Measurements from ENCODE around the gene PHF21A. TPM values are rescaled to one million over a fixed set of nuclear protein-coding genes. Genes with fewer than 3 reads are reported as not detected.

The PHF21A gene
- total RNA-seq, 2 experiments from 2014 or later: 23.1 to 56.1 TPM

DNA sequence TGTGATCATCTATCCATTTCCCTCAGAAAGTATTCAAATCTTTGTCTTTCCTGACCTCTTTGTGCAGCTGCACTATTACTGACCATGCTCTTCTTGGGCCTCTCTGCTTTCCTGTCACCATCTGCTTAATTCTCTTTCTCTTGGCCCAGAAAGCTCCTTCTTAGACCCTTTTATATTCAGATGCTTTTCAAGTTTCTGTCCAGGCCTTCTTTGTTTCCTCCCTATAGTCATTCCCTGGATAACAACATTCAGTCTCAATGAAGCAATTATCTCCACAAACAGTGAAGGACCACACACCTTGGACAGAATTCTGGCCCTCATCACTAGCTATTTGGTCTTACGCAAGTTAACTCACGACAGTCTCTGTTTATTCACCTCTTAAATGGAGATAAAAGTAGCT is 109.1 kb downstream of the PHF21A start:
- no TSS peak for BruUV-seq (replicated peaks)
- DNase-seq (ENCODE audit: low spot score): no peak
- no peak overlapping the region for H3K27ac ChIP-seq (ENCODE audit: low read depth, low read length, poor library complexity, severe bottlenecking)
- ChIA-PET POLR2A (no interaction called here), CTCF (ENCODE audit: unreplicated experiment) (no interaction called here)
- H3K9me2 ChIP-seq (ENCODE audit: insufficient read depth, low read length): no peaks in the 10 kb centered on the region
- no peak overlapping the region for H3K4me2 ChIP-seq (ENCODE audit: low read length)
- H3K4me1 ChIP-seq (ENCODE audit: insufficient read depth, low read length, poor library complexity, severe bottlenecking): no peaks in the 10 kb centered on the region
- intact Hi-C loops (cut with micrococcal nuclease; ENCODE audit: unreplicated experiment): no loop called here
- no peaks in the 10 kb centered on the region for H3K36me3 ChIP-seq (ENCODE audit: insufficient read depth, low read length)
- no peak overlapping the region for H2AFZ ChIP-seq (ENCODE audit: low read length)
- H3K4me3 ChIP-seq (ENCODE audit: low read depth, low read length, poor library complexity, severe bottlenecking): no peak overlapping the region
- H3K79me2 ChIP-seq (ENCODE audit: insufficient read depth, low read depth, low read length): no peaks in the 10 kb centered on the region
- no peaks in the 10 kb centered on the region for H3K9me3 ChIP-seq (ENCODE audit: low read length)
- TF ChIP-seq, protein P1, sequence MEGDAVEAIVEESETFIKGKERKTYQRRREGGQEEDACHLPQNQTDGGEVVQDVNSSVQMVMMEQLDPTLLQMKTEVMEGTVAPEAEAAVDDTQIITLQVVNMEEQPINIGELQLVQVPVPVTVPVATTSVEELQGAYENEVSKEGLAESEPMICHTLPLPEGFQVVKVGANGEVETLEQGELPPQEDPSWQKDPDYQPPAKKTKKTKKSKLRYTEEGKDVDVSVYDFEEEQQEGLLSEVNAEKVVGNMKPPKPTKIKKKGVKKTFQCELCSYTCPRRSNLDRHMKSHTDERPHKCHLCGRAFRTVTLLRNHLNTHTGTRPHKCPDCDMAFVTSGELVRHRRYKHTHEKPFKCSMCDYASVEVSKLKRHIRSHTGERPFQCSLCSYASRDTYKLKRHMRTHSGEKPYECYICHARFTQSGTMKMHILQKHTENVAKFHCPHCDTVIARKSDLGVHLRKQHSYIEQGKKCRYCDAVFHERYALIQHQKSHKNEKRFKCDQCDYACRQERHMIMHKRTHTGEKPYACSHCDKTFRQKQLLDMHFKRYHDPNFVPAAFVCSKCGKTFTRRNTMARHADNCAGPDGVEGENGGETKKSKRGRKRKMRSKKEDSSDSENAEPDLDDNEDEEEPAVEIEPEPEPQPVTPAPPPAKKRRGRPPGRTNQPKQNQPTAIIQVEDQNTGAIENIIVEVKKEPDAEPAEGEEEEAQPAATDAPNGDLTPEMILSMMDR (conservative IDR thresholded peaks at IDR 0.05; ENCODE audit: low read length): no peak
- no peak for TF ChIP-seq EZH2phosphoT487 (IDR thresholded peaks at IDR 0.05; ENCODE audit: borderline replicate concordance, low read depth, low read length)
- H4K20me1 ChIP-seq (ENCODE audit: insufficient read depth, low read length): peaks cover 4% of the 10 kb centered on the region; the same call in 1 of the 2 replicates

- Histone ChIP-seq H3K4me3 (ENCODE audit: low read depth, low read length, poor library complexity, severe bottlenecking) (no peak overlapping the region), H3K4me1 (ENCODE audit: insufficient read depth, low read length, poor library complexity, severe bottlenecking) (no peaks in the 10 kb centered on the region), H3K9me3 (ENCODE audit: low read length) (no peaks in the 10 kb centered on the region), H3K36me3 (ENCODE audit: insufficient read depth, low read length) (no peaks in the 10 kb centered on the region), H3K9me2 (ENCODE audit: insufficient read depth, low read length) (no peaks in the 10 kb centered on the region), H4K20me1 (ENCODE audit: insufficient read depth, low read length) (peaks cover 4% of the 10 kb centered on the region), H3K79me2 (ENCODE audit: insufficient read depth, low read depth, low read length) (no peaks in the 10 kb centered on the region), H2AFZ (ENCODE audit: low read length) (no peak overlapping the region), H3K4me2 (ENCODE audit: low read length) (no peak overlapping the region), H3K27ac (ENCODE audit: low read depth, low read length, poor library complexity, severe bottlenecking) (no peak overlapping the region)
- no TSS peak for BruUV-seq (replicated peaks)
- ChIA-PET POLR2A (no interaction called here), CTCF (ENCODE audit: unreplicated experiment) (no interaction called here)
- no peak for DNase-seq (ENCODE audit: low spot score)
- intact Hi-C loops (cut with micrococcal nuclease; ENCODE audit: unreplicated experiment): no loop called here
- no peak for TF ChIP-seq EZH2phosphoT487 (IDR thresholded peaks at IDR 0.05; ENCODE audit: borderline replicate concordance, low read depth, low read length)
- TF ChIP-seq, protein P1 (conservative IDR thresholded peaks at IDR 0.05; ENCODE audit: low read length): no peak
Observed at GRCh38 chr11:46010100-46010499, 111.2 kb downstream of the PHF21A start.

DNA sequence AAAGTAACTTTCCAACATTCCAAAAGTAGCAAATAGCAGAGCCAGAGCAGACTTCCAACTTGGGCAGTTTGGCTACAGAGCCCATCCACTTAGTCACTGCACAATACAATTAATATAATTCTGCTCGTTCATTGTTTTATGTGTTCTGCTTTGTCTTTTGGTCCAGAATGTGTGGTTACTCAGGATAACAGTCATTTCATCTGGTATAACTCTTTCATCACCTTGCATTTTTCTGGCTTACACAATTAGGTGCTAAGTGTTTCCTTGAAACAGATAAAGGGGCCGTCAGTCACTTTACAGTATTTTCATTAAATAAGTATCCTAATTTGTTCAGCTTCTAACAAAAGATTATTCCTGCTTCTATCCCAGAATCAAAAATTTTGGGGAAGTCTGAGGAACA is 111.6 kb downstream of the PHF21A start:
- H3K79me2 ChIP-seq (ENCODE audit: insufficient read depth, low read depth, low read length): no peaks in the 10 kb centered on the region
- BruUV-seq (replicated peaks): no TSS peak
- H3K4me3 ChIP-seq (ENCODE audit: low read depth, low read length, poor library complexity, severe bottlenecking): no peak overlapping the region
- H4K20me1 ChIP-seq (ENCODE audit: insufficient read depth, low read length): peaks cover 4% of the 10 kb centered on the region
- ChIA-PET CTCF (ENCODE audit: unreplicated experiment) (no interaction called here), POLR2A (no interaction called here)
- intact Hi-C loops (cut with micrococcal nuclease; ENCODE audit: unreplicated experiment): no loop called here
- H3K9me2 ChIP-seq (ENCODE audit: insufficient read depth, low read length): no peaks in the 10 kb centered on the region
- TF ChIP-seq EZH2phosphoT487 (IDR thresholded peaks at IDR 0.05; ENCODE audit: borderline replicate concordance, low read depth, low read length): no peak
- TF ChIP-seq, protein P1 (conservative IDR thresholded peaks at IDR 0.05; ENCODE audit: low read length): no peak
- no peaks in the 10 kb centered on the region for H3K4me1 ChIP-seq (ENCODE audit: insufficient read depth, low read length, poor library complexity, severe bottlenecking)
- H3K27ac ChIP-seq (ENCODE audit: low read depth, low read length, poor library complexity, severe bottlenecking): no peak overlapping the region
- H2AFZ ChIP-seq (ENCODE audit: low read length): no peak overlapping the region
- no peaks in the 10 kb centered on the region for H3K36me3 ChIP-seq (ENCODE audit: insufficient read depth, low read length)
- DNase-seq (ENCODE audit: low spot score): no peak
- no peaks in the 10 kb centered on the region for H3K9me3 ChIP-seq (ENCODE audit: low read length)
- H3K4me2 ChIP-seq (ENCODE audit: low read length): no peak overlapping the region
